HG02588 (cell line): ENCODE results near the gene ITCH.
"Not testable (repeated sequence)": the region's sequence is repeated elsewhere in the genome, so short reads cannot be mapped to it uniquely, and the experiment has no call there.

Experiments used
- ATAC-seq: cut with Tn5 transposase; IDR thresholded peaks from one replicate; pipeline ENCODE4 v1.9.1; 2021; ENCODE audit warnings: mild to moderate bottlenecking, moderate library complexity; ENCODE audit not compliant: unreplicated experiment

ITCH gene

DNA sequence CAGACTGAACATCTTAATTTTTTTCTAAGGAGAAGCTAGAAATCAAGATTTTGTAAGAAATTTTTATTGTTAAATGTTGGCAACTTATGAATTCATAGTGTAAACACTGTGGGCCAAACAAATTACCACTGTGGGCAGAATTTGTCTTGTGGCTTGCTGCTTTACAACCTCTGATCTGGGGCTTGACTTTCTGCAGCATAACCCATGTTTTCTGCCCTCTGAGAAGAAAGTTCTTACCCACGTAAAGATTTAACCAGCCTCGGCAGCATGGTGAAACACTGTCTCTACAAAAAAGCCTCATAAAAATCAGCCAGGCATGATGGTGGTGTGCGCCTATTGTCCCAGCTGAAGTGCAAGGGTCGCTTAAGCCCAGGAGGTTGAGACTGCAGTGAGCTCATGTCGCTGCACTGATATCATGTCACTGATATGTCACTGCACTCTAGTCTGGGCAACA is 12.9 kb downstream of the ITCH start:
- ATAC-seq: no peak

DNA sequence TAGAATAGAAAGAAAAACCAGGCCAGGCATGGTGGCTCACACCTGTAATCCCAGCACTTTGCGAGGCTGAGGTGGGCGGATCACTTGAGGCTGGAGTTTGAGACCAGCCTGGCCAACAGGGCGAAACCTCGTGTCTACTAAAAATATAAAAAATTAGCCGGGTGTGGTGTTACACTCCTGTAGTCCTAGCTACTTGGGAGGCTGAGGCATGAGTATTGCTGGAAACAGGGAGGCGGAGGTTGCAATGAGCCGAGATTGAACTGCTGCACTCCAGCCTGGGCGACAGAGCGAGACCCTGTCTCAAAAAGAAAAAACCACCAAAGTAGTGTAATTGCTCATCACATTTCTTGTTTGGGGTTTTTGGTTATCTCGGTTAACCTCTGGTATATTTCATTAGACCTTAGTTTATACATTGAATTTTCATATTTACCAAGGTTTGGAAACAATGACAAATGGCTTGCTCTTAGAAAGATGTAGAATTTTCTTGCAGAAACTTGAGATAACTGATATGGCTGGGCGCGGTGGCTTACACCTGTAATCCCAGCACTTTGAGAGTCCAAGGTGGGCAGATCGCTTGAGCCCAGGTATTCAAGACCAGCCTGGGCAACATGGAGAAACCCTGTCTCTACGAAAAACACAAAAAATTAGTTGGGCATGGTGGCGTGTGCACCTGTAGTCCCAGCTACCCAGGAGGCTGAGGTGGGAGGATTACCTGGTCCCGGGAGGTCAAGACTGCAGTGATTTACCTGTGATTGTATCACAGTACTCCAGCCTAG is 14.2 kb downstream of the ITCH start:
- no peak for ATAC-seq

DNA sequence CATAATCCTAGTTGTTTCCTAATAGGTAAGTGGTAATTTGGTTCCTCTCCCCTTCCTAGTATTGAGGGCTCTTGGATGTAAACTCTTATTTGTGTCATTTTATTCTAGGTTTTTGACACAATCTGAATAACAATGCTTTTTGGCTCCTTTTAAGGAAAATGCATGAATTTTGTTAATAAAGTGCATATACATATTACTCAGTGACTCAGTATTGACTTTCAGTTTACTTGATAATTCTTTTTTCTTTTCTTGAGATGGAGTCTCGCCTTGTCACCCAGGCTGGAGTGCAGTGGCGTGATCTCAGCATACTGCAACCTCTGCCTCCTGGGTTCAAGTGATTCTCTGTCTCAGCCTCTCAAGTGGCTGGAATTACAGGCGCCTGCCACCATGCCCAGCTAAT is 19.1 kb downstream of the ITCH start:
- no peak for ATAC-seq

DNA sequence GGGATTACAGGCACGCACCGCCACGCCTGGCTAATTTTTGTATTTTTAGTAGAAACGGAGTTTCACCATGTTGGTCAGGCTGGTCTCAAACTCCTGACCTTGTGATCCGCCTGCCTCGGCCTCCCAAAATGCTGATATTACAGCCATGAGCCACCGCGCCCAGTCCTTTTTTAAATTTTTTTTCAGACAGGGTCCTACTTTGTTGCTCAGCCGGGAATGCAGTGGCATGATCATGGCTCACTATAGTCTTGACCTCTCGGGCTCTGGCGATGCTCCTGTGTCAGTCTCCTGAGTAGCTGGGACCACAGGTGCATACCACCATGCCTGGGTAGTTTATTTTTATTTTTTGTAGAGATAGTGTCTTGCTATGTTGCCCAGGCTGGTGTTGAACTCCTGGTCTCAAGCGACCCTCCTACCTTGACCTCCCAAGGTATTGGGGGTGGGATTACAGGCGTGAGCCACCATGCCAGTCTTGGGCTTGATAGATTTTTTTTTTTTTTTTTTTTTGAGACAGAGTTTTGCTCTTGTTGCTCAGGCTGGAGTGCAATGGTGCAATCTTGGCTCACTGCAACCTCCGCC is 19.9 kb downstream of the ITCH start:
- ATAC-seq: not testable (repeated sequence)

DNA sequence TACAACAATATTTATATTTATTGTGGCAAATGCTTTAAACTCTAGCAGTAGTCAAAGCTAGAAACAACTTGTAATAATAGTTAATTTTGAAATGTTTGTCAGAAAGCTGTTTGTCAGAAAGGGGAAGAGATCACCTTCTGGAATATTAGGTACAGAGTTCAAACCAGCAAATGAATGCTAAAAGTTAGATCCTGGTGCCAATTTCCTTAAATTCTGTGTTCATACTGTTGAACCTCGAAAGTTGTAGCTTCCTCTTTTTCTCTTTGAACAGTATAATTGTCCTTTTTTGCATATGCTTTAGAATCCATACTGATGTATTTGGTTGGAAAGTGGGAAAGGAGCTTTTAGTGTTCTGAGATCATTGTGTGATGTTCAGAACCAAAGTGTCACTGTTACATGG is 22.4 kb downstream of the ITCH start:
- no peak for ATAC-seq

DNA sequence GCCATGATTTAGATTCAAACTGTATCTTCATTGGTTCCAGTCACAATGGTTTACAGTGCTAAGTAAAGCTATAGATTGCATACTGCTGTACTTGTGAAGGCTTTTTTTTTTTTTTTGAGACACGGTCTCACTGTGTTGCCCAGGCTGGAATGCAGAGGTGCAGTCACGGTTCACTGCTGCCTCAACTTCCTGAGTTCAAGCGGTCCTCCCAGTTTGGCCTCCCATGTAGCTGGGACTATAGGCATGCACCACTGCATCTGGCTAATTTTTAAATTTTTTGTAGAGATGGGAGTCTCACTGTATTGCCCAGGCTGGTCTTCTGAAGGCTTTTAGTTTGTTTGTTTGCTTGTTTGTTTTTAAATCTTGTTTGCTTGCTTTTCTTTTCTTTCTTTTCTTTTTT is 24.9 kb downstream of the ITCH start:
- ATAC-seq: no peak

DNA sequence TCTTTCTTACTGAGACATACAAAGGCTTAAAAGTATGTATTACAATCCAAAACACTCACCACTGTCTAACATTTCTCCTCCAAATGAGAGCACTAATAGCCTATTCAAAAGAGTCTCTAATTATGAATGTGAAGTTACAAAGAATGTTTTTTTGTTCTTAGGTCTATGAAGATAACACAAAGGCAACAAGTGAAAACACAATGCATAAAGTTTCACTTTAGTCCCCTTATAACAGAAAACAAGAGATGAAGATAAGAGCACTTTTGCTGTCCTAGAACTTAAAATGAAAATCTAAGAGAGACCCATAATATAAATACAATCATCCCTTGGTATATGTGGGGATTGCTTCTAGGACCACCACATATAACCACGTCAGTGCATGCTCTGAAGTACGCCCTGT is 25.6 kb downstream of the ITCH start:
- ATAC-seq: no peak

DNA sequence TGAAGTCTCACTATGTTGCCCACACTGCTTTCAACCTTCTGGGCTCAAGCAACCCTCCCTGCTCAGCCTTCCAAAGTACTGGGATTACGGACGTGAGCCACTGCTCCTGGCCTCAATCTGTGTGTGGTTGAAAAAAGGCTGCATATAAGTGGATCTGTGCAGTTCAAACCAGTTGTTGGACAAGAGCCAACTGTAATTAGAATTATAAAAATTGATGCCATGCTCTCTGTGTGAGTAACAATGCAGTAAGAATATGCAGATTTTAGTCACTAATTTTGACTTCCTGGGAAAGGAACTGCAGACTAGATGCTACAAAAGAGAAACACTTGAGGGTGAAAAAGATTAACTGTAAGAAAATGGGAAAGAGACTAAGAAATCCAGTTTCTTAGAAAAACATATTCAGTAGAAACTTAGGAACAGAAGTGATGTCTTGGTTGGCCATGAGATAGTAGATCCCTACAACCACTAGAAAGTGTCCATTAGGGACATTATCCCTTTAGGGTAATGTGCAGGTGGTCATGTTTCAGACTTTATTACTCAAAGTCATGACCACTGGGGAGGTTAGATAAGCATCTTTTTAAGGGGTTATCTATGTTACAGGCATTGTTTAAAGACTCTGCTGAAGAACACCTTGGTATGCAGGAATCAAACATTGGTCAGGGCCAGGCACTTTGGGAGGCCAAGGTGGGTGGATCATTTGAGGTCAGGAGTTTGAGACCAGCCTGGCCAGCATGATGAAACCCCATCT is 26.3 kb downstream of the ITCH start:
- no peak for ATAC-seq

DNA sequence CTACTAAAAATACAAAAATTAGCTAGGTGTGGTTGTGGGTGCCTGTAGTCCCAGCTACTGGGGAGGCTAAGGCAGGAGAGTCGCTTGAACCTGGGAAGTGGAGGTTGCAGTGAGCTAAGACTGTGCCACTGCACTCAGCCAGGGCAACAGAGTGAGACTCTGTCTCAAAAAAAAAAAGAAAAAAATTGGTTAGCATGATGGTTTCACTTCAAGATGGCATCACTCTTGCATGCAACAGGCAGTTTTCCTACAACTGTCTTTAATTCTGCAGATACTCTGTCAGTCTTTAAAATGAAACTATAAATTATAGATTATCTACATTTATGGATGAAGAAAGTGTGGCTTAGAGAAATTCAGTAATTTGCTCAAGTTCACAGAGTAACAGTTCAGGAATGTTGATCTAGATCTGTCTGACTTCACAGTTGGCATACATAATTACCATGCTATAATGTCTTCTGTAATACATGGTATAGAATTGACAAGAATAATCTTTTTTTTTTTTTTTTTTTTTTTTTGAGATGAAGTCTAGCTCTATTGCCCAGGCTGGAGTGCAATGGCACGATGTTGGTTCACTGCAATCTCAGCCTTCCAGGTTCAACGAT is 27.0 kb downstream of the ITCH start:
- no peak for ATAC-seq

DNA sequence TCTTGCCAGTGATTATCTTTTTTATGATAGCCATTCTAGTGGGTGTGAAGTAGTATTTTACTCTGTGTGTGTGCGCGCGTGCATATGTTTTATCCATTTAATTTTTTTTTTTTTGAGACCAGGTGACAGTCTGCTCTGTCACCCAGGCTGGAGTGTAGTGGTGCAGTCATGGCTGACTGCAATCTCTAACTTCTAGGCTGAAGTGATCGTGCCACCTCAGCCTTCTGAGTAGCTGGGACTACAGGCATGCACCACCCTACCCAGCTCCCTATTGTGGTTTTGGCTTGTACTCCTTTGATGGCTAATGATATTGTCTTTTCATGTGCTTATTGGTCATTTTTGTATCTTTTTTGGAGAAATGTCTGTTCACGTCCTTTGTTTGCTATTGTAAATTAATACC is 33.3 kb downstream of the ITCH start:
- ATAC-seq: no peak

DNA sequence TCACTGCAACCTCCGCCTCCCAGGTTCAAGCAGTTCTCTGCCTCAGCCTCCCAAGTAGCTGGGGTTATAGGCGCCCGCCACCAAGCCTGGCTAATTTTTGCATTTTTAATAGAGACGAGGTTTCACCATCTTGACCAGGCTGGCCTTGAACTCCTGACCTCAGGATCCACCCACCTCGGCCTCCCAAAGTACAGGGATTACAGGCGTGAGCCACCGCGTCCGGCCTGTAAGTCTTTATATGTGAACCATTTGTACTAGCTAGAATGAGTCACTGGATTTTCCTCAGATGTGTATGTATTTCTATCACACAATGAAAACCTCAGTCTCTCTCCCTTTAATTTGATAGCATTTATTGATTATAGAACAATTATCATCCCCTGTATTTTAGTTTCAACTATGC is 34.0 kb downstream of the ITCH start:
- no peak for ATAC-seq

DNA sequence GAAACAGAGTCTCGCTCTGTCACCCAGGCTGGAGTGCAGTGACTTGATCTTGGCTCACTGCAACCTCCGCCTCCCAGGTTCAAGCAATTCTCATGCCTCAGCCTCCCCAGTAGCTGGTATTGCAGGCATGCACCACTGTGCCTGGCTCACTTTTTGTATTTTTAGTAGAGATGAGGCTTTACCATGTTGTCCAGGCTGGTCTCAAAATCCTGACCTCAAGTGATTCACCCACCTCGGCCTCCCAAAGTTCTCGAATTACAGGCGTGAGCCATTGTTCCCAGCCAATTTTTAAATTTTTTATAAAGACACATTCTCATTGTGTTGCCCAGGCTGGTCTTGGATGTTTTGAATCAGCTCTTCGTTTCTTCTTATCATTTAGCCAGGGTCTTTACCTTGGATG is 37.7 kb downstream of the ITCH start:
- ATAC-seq: not testable (repeated sequence)

DNA sequence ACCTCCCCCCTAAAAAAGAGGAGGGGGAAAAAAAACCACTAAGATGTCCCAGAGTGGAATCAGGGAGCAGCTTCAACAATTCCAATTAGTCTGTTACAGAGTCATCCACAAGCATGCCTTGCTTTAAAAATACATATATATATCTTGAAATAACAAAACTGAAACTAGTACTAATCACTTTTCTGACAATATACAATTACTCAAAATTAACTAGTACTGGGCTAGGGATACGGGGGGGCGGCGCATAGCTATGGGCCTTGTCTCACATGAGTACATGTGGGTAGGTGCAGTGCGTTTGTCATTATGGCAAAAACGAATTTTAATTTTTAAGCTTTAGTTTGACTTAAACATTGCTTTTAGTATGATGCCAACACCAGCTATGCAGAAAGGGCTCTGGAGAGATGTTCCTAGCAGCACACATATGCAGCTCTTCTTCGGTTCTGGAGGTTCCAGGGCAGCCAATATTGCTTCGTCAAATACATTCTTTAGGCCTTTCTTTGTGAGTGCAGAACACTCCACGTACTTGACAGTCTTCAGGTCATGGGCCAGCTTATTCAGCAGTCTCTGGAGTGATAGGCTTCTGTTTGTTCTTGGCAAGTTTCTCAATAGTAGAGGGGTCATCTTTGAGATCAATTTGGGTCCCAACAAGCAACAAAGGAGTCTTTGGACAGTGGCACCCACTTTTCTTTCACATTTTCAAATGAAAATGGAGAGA is 38.8 kb downstream of the ITCH start:
- no peak for ATAC-seq

DNA sequence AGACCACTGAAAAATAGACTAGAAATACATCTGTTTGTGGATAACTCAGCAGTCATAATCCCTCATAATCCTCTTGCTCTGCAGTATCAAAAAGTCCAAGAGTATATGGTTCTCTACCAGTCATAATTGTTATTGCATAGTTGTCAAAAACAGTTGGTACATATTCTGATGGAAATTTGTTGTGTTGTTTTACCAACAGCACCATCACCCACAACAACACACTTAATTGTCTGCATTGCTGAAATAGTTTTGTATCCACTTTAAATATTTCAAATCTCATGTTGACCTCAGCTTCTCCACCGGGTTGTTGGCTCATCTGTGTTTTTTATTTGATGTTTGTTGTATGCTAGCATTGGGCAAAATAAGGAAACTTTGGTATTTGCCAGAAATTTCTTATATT is 39.4 kb downstream of the ITCH start:
- no peak for ATAC-seq

DNA sequence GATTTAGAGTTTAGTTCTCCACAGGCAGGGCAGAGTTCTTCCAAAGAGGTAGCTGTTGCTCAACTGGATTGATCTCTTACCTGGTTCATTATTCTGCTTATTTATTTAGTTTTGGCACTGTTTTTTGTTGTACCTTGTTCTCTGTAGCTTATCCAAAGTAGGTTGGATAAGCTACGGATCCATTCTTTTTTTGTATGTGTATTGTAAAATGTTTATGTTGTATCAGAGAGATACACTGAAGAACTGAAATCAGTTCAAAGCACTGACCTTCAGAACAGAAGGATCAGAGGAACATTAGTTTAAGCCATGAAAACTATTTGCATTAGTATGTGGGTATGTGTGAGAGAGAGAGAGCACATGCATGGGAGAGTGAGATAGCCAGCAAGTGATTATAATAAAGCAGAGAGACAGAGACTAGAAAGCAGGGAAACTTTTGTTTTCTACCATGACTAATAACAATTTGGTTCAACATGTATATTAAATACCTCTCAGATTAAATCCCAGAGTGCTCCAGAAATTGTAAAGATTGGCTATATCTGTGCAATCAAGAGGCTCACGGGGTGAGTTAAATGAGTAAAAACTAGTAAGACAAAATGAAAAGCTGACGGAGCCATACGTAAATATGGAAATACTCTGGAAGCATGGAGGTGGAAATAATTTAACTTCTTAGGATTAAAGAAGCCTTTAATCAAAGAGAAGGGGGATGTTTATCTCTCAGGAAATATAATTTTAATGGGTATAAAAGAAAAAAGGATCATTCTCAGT is 40.2 kb downstream of the ITCH start:
- ATAC-seq: no peak

DNA sequence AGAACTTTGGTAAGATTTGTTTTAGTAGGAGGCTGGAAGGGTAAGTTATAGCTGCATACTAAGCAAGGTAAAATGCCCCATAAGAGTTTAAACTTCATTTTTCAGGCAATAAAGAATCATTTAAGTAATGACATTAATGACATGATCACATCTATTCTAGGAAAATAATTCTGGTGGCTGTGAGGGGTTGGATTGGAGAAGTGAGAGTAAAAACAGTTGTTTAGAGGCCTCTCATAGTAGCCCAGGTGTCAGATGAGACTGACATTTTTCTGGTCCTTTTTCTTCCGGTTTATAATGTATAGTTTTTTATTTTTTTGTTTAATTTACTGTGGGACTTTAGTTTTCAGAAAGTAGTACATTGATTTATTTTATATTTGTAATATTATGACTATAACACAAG is 40.8 kb downstream of the ITCH start:
- ATAC-seq: no peak

DNA sequence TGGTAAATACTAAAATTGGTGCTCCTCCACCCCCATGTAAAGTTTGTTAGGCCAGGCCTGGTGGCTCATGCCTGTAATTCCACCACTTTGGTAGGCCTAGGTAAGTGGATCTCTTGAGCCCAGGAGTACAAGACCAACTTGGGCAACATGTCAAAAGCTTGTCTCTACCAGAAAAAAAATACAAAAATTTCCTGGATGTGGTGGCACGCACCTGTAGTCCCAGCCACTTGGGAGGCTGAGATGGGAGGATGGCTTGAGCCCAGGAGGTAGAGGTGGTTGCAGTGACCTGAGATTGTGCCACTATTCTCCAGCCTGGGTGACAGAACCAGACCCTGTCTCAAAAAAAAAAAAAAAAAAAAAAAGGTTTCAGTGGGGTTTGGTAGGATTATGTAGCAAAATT is 41.7 kb downstream of the ITCH start:
- ATAC-seq: no peak

DNA sequence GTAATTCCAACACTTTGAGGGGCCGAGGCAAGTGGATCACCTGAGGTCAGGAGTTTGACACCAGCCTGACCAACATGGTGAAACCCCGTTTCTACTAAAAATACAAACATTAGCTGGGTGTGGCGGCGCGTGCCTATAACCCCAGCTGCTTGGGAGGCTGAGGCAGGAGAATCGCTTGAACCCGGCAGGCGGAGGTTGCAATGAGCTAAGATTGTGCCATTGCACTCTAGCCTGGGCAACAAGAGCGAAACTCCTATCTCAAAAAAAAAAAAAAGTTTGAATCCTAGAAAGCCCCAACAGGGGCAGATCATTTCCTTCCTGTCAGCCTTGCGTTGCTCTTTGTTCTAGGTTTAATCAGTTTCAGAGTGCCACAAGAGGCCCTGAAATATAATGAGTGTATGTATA is 42.2 kb downstream of the ITCH start:
- ATAC-seq: not testable (repeated sequence)

DNA sequence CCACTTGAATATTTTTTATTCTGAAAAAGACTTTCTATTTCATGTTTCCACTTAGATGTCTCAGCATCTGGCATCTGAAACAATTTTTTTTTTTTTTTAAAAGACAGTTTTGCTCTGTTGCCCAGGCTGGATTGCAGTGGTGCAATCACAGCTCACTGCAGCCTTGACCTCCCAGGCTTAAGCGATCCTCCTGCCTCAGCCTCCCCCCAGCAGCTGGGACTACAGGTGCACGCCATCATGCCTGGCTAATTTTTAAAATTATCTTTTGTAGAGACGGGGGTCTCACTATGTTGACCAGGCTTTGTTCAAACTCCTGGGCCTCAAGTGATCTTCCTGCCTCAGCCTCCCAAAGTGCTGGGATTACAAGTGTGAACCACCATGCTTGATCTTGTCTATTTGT is 42.9 kb downstream of the ITCH start:
- not testable (repeated sequence) for ATAC-seq

DNA sequence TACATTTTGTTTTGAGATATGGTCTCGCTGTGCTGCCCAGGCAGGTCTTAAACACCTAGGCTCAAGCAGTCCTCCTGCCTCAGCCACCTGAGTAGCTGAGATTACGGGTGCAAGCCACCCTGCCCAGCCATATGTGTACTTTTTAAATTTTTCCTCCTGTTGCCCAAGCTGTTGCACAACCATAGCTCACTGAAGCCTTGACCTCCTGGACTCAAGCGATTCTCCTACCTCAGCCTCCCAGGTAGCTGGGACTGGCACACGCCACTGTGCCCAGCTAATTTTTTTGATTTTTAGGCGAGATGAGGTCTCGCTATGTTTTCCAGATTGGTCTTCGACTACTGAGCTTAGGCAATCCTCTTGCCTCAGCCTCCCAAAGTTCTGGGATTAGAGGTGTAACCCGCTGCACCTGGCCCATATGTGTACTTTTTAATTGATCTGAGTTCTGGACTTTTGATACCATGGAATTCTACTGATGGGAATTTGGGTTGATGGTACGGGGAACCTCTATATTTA is 44.9 kb downstream of the ITCH start:
- ATAC-seq: no peak
